ENCODE data around the gene PALB2. TPM values are rescaled to one million over a fixed set of nuclear protein-coding genes. Genes with fewer than 3 reads are reported as not detected.
A peak's percentile ranks its signal among the peaks of the same experiment; 100 is the strongest.

The PALB2 gene
- total RNA-seq, 1 donor from 2014 or later = 14.4 TPM

DNA sequence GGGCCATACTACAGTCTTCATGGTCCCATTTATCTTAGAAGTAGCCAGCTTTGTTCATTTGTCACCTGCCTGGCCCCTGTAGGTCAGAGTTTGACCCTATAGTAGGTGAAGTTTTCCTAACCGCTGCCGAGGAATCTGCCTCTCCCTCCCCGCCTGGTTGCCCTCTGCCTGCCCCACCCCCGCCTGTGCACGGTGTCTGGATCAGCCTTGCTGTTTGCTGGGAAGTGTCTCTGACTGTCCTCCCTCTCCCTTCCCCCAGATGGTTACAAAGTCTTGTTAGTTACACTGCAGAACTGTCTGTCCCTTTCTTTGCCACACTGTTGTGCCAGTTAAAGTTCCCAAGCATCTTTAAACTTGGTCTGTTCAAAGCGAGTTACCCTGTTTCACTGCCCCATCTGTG, 77.9 kb downstream of the PALB2 start:
- H3K9me3 Mint-ChIP-seq (ENCODE audit: unreplicated experiment) = no peaks in the 10 kb centered on the region
- no peaks in the 10 kb centered on the region for H3K36me3 Mint-ChIP-seq (ENCODE audit: unreplicated experiment)
- peaks cover 4% of the 10 kb centered on the region for H3K4me1 Mint-ChIP-seq (ENCODE audit: low read depth, unreplicated experiment)
- TF ChIP-seq, protein P1, sequence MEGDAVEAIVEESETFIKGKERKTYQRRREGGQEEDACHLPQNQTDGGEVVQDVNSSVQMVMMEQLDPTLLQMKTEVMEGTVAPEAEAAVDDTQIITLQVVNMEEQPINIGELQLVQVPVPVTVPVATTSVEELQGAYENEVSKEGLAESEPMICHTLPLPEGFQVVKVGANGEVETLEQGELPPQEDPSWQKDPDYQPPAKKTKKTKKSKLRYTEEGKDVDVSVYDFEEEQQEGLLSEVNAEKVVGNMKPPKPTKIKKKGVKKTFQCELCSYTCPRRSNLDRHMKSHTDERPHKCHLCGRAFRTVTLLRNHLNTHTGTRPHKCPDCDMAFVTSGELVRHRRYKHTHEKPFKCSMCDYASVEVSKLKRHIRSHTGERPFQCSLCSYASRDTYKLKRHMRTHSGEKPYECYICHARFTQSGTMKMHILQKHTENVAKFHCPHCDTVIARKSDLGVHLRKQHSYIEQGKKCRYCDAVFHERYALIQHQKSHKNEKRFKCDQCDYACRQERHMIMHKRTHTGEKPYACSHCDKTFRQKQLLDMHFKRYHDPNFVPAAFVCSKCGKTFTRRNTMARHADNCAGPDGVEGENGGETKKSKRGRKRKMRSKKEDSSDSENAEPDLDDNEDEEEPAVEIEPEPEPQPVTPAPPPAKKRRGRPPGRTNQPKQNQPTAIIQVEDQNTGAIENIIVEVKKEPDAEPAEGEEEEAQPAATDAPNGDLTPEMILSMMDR (IDR thresholded peaks at IDR 0.05; ENCODE audit: partially characterized antibody, unreplicated experiment) = no peak
- no peak for DNase-seq
- H3K27ac Mint-ChIP-seq (ENCODE audit: unreplicated experiment) = no peak overlapping the region
- peaks cover 2% of the 10 kb centered on the region for H3K27me3 Mint-ChIP-seq (ENCODE audit: unreplicated experiment)
- no peak overlapping the region for H3K4me3 Mint-ChIP-seq (ENCODE audit: unreplicated experiment)

DNA sequence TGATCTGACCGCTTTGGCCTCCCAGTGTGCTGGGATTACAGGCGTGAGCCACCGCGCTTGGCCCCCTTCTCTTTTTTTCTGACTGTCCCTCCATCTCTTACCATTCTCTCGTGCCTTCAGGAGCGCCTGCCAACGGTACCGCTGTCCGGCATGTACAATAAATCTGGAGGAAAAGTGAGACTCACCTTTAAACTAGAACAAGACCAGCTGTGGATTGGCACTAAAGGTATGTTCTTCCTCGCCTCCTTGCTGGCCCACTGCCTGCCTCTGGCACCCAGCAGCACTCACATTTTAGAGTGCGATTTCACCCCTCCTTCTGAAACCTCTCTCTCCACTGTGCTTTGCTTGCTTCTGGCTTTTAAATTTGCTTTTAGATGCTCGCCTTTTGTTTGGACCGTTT, 78.6 kb downstream of the PALB2 start:
- Mint-ChIP-seq H3K4me3 (ENCODE audit: unreplicated experiment) (no peak overlapping the region), H3K27ac (ENCODE audit: unreplicated experiment) (no peak overlapping the region), H3K4me1 (ENCODE audit: low read depth, unreplicated experiment) (peaks cover 4% of the 10 kb centered on the region), H3K9me3 (ENCODE audit: unreplicated experiment) (no peaks in the 10 kb centered on the region), H3K36me3 (ENCODE audit: unreplicated experiment) (no peaks in the 10 kb centered on the region), H3K27me3 (ENCODE audit: unreplicated experiment) (peaks cover 2% of the 10 kb centered on the region)
- no peak for DNase-seq
- TF ChIP-seq, protein P1 (IDR thresholded peaks at IDR 0.05; ENCODE audit: partially characterized antibody, unreplicated experiment) = no peak

DNA sequence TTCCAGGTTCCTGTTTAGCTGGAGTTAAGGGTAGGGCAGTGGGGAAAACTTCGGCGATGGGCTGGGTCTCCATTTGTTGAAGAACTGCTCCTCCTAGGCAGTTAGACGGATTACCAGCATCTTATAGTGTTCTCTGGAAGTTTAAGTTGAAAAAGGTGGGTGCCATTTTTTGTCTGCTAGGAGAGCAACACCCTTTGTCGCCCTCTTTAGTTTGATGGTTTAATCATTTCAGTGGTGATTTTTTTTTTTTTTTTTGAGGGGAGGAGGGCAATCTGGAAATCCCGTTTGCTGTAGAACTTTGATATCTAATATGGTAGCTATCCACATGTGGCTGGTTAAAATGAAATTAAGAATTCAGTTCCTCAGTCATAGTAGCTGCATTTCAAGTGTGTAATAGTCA, 79.5 kb downstream of the PALB2 start:
- Mint-ChIP-seq H3K36me3 (ENCODE audit: unreplicated experiment) (no peaks in the 10 kb centered on the region), H3K27ac (ENCODE audit: unreplicated experiment) (no peak overlapping the region), H3K27me3 (ENCODE audit: unreplicated experiment) (peaks cover 2% of the 10 kb centered on the region), H3K4me3 (ENCODE audit: unreplicated experiment) (no peak overlapping the region), H3K9me3 (ENCODE audit: unreplicated experiment) (no peaks in the 10 kb centered on the region), H3K4me1 (ENCODE audit: low read depth, unreplicated experiment) (peaks cover 4% of the 10 kb centered on the region)
- TF ChIP-seq, protein P1 (IDR thresholded peaks at IDR 0.05; ENCODE audit: partially characterized antibody, unreplicated experiment) = no peak
- no peak for DNase-seq

DNA sequence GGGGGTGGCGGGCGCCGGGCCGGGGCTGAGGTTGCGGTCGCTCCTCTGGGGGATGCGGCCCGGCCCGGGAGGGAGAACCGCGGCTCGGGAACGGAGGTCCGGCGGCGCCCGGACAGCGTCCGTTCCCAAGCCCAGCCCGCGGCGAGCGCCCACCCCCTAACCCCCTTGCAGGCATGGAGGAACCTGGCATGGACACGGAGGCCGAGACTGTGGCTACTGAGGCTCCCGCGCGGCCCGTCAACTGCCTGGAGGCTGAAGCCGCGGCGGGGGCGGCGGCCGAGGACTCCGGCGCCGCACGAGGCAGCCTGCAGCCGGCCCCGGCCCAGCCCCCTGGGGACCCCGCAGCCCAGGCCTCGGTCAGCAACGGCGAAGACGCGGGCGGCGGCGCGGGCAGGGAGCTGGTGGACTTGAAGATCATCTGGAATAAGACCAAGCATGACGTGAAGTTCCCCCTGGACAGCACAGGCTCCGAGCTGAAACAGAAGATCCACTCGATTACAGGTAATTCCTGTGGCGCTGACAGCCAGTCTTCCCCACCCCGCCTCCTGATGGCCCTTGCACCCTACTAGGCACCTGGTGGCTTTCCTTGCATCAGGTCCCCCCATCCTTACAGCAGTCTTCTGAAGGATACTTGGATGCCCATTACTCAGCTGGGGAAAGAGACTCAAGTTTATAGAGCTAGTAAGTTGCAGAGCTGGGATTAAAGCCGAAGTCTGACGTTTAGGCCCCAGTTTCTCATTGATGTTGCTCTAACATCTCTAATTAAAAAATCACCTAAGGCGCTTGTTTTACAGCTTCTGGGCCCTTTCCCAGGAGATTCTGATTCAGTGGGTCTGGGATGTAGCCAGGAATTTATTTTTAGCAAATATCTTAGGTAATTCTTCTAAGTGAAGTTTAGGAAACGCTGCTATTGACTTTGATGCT, 83.1 kb downstream of the PALB2 start:
- peak; percentile 80 for DNase-seq
- peaks cover 2% of the 10 kb centered on the region for H3K27me3 Mint-ChIP-seq (ENCODE audit: unreplicated experiment)
- TF ChIP-seq, protein P1 (IDR thresholded peaks at IDR 0.05; ENCODE audit: partially characterized antibody, unreplicated experiment) = no peak
- peaks cover 4% of the 10 kb centered on the region for H3K4me1 Mint-ChIP-seq (ENCODE audit: low read depth, unreplicated experiment)
- H3K4me3 Mint-ChIP-seq (ENCODE audit: unreplicated experiment) = peak overlapping the region; percentile 90
- no peaks in the 10 kb centered on the region for H3K9me3 Mint-ChIP-seq (ENCODE audit: unreplicated experiment)
- peak overlapping the region; percentile 62 for H3K27ac Mint-ChIP-seq (ENCODE audit: unreplicated experiment)
- H3K36me3 Mint-ChIP-seq (ENCODE audit: unreplicated experiment) = no peaks in the 10 kb centered on the region
